ENCODE results near the gene IL1RAPL2. TPM values are rescaled to one million over a fixed set of nuclear protein-coding genes. Genes with fewer than 3 reads are reported as not detected.

Gene IL1RAPL2
- total RNA-seq, 1 donor from 2014 or later = not detected

GRCh38 chrX:105297041-105297440 lies 731.0 kb downstream of the IL1RAPL2 start:
- intact Hi-C loops (cut with micrococcal nuclease) = no loop called here
- ATAC-seq (no peak), DNase-seq (no peak)

- DNase-seq (no peak), ATAC-seq (no peak)
- intact Hi-C loops (cut with micrococcal nuclease) = no loop called here
Measured at GRCh38 chrX:105299286-105299685, 733.3 kb downstream of the IL1RAPL2 start.

GRCh38 chrX:105302246-105302645 lies 736.2 kb downstream of the IL1RAPL2 start:
- intact Hi-C loops (cut with micrococcal nuclease) = no loop called here
- no peak for ATAC-seq
- no peak for DNase-seq

GRCh38 chrX:105307762-105308161 lies 741.8 kb downstream of the IL1RAPL2 start:
- intact Hi-C loops (cut with micrococcal nuclease) = no loop called here
- DNase-seq = no peak
- no peak for ATAC-seq

- no peak for DNase-seq
- no peak for ATAC-seq
- intact Hi-C loops (cut with micrococcal nuclease) = no loop called here
Measured at GRCh38 chrX:105313596-105313995, 747.6 kb downstream of the IL1RAPL2 start.

- ATAC-seq = no peak
- intact Hi-C loops (cut with micrococcal nuclease) = no loop called here
- DNase-seq = no peak
Measured at GRCh38 chrX:105314458-105314857, 748.5 kb downstream of the IL1RAPL2 start.

GRCh38 chrX:105315248-105315647 lies 749.2 kb downstream of the IL1RAPL2 start:
- ATAC-seq (no peak), DNase-seq (no peak)
- intact Hi-C loops (cut with micrococcal nuclease) = no loop called here

- ATAC-seq (no peak), DNase-seq (no peak)
- intact Hi-C loops (cut with micrococcal nuclease) = no loop called here
Measured at GRCh38 chrX:105317117-105317516, 751.1 kb downstream of the IL1RAPL2 start.

GRCh38 chrX:105323928-105324327 lies 757.9 kb downstream of the IL1RAPL2 start:
- DNase-seq (no peak), ATAC-seq (no peak)
- intact Hi-C loops (cut with micrococcal nuclease) = no loop called here

GRCh38 chrX:105328773-105329172 lies 762.8 kb downstream of the IL1RAPL2 start:
- ATAC-seq (no peak), DNase-seq (no peak)
- intact Hi-C loops (cut with micrococcal nuclease) = no loop called here

- DNase-seq = no peak
- no peak for ATAC-seq
- intact Hi-C loops (cut with micrococcal nuclease) = no loop called here
Measured at GRCh38 chrX:105331244-105331643, 765.2 kb downstream of the IL1RAPL2 start.

- DNase-seq = no peak
- intact Hi-C loops (cut with micrococcal nuclease) = no loop called here
- ATAC-seq = no peak
Measured at GRCh38 chrX:105347373-105347772, 781.4 kb downstream of the IL1RAPL2 start.

GRCh38 chrX:105349476-105349875 lies 783.5 kb downstream of the IL1RAPL2 start:
- intact Hi-C loops (cut with micrococcal nuclease) = no loop called here
- ATAC-seq (no peak), DNase-seq (no peak)

- ATAC-seq (no peak), DNase-seq (no peak)
- intact Hi-C loops (cut with micrococcal nuclease) = no loop called here
Measured at GRCh38 chrX:105375816-105376215, 809.8 kb downstream of the IL1RAPL2 start.

GRCh38 chrX:105424729-105425128 lies 858.7 kb downstream of the IL1RAPL2 start:
- DNase-seq (no peak), ATAC-seq (peak; percentile 53)
- intact Hi-C loops (cut with micrococcal nuclease) = no loop called here

GRCh38 chrX:105451401-105451800 lies 885.4 kb downstream of the IL1RAPL2 start:
- no peak for DNase-seq
- intact Hi-C loops (cut with micrococcal nuclease) = no loop called here
- no peak for ATAC-seq

GRCh38 chrX:105458846-105459245 lies 892.8 kb downstream of the IL1RAPL2 start:
- ATAC-seq (no peak), DNase-seq (no peak)
- intact Hi-C loops (cut with micrococcal nuclease) = no loop called here

- ATAC-seq = no peak
- intact Hi-C loops (cut with micrococcal nuclease) = no loop called here
- DNase-seq = no peak
Measured at GRCh38 chrX:105460376-105460775, 894.4 kb downstream of the IL1RAPL2 start.

- no peak for ATAC-seq
- DNase-seq = no peak
Measured at GRCh38 chrX:105461016-105461415, 895.0 kb downstream of the IL1RAPL2 start.

GRCh38 chrX:105462186-105462585 lies 896.2 kb downstream of the IL1RAPL2 start:
- intact Hi-C loops (cut with micrococcal nuclease) = no loop called here
- no peak for DNase-seq
- no peak for ATAC-seq

More at GRCh38 chrX:105461016-105461415, 895.0 kb downstream of the IL1RAPL2 start:
- intact Hi-C loops (cut with micrococcal nuclease) = no loop called here

GRCh38 chrX:105463473-105463872 lies 897.5 kb downstream of the IL1RAPL2 start:
- DNase-seq = no peak
- no peak for ATAC-seq
- intact Hi-C loops (cut with micrococcal nuclease) = no loop called here

GRCh38 chrX:105464618-105465017 lies 898.6 kb downstream of the IL1RAPL2 start:
- intact Hi-C loops (cut with micrococcal nuclease) = no loop called here
- no peak for DNase-seq
- no peak for ATAC-seq
